GM20000 (cell line): Measurements from ENCODE around the gene TAF7.
"Not testable (repeated sequence)": the region's sequence is repeated elsewhere in the genome, so short reads cannot be mapped to it uniquely, and the experiment has no call there.

Source experiments
- DNase-seq: peaks from one replicate; pipeline ENCODE4 v3.0.0; 2012; ENCODE audit warnings: low spot score
- CTCF ChIP-seq: IDR thresholded peaks from 2 replicates; pipeline ENCODE4 v1.5.1; 2012; ENCODE audit warnings: mild to moderate bottlenecking, control low read depth; ENCODE audit errors: extremely low read depth, missing control alignments

The TAF7 gene

DNA sequence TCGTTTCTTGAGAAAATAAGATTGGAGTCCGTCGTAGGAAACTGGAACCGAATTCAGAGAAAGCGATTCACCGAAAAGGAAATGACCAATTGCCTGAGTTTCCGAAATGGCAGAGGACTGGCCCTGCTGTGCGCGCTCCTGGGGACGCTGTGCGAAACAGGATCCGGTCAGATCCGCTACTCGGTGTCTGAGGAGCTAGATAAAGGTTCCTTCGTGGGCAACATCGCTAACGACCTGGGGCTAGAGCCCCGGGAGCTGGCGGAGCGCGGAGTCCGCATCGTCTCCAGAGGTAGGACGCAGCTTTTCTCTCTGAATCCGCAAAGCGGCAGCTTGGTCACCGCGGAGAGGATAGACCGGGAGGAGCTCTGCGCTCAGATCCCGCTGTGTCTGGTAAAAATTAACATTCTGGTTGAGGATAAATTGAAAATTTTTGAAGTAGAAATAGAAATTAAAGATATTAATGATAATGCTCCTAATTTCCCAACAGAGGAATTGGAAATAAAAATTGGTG is 23.4 kb upstream of the TAF7 start:
- TF ChIP-seq CTCF = no peak
- DNase-seq = no peak

- TF ChIP-seq CTCF = peak; percentile 3
- DNase-seq = peak; percentile 69
Measured at GRCh38 chr5:141343242-141343952, 22.8 kb upstream of the TAF7 start, which contains the start of gene PCDHGA3. Gene PCDHGA3, plus strand, starts transcription at chr5:141343829. Its CDS starts 205 bp downstream, at chr5:141344034.

- no peak for TF ChIP-seq CTCF
Measured at GRCh38 chr5:141342773-141343172, 22.2 kb upstream of the TAF7 start.

GRCh38 chr5:141340781-141341354 is 20.3 kb upstream of the TAF7 start:
- DNase-seq = not testable (repeated sequence)

More at GRCh38 chr5:141342773-141343172, 22.2 kb upstream of the TAF7 start:
- DNase-seq = no peak

DNA sequence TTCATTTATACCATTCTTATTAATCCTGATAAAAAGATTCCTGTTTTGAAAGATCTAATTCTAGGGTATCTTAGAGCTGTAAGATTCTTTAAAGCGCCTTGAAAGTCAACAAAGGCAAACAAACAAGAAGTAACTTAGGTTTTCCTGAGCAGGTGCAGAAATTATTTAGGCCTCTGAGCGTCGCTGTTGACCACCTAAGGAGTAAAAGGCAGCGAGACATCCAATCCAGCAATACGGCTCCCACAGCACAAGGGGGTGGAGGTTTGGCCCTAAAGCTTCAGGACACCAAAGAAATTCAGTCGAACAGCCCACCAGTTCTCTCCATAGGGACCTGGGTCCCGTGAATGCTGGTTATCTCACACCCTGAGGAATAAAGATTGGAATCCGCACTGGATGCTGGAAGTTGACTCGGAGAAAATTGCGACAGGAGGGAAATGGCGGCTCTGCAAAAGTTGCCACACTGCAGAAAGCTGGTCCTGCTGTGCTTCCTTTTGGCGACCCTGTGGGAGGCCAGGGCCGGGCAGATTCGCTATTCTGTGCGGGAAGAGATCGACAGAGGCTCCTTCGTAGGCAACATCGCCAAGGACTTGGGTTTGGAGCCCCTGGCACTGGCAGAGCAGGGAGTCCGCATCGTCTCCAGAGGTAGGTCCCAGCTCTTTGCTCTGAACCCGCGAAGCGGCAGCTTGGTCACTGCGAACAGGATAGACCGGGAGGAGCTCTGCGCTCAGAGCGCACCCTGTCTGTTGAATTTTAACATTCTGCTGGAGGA is 18.1 kb upstream of the TAF7 start, which contains the start of gene PCDHGA2:
Gene PCDHGA2, plus strand, starts transcription at position 223 of the 769 bp plus-strand sequence.
- TF ChIP-seq CTCF = peak; percentile 24
- peak; percentile 72 for DNase-seq

DNA sequence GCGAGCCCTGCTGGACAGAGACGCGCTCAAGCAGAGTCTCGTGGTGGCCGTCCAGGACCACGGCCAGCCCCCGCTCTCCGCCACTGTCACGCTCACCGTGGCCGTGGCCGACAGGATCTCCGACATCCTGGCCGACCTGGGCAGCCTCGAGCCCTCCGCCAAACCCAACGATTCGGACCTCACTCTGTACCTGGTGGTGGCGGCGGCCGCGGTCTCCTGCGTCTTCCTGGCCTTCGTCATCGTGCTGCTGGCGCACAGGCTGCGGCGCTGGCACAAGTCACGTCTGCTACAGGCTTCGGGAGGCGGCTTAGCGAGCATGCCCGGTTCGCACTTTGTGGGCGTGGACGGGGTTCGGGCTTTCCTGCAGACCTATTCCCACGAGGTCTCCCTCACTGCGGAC is 12.0 kb upstream of the TAF7 start:
- not testable (repeated sequence) for DNase-seq

DNA sequence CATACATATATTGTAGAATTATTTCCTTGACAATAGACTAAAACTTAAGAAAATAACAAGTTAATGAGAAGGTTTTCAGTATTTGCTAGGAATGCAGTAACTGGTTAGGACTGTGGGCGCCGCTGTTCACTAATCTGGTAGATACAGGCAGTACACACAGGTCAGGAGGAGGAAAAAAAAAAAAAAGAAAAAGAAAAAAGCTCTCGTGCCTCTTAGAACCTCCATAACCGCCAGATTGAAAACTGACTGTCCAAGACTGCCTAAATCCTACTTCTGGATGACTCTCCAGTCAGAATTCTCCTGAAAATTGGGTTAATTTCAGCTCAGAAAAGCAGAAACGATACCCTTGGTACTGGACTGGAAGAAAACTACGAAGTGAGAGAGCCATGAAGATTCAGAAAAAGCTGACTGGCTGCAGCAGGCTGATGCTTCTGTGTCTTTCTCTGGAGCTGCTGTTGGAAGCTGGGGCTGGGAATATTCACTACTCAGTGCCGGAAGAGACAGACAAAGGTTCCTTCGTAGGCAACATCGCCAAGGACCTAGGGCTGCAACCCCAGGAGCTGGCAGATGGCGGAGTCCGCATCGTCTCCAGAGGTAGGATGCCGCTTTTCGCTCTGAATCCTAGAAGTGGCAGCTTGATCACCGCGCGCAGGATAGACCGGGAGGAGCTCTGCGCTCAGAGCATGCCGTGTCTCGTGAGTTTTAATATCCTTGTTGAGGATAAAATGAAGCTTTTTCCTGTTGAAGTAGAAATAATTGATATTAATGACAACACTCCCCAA is 9.9 kb upstream of the TAF7 start, which contains the start of gene PCDHGA1:
Gene PCDHGA1, plus strand, starts transcription at position 216 of the 782 bp plus-strand sequence.
- peak; percentile 70 for TF ChIP-seq CTCF
- DNase-seq = peak; percentile 63
